Upper lobe of right lung (tissue), 1 donor: Measurements from ENCODE around the gene MTCL1. TPM values are rescaled to one million over a fixed set of nuclear protein-coding genes. Genes with fewer than 3 reads are reported as not detected.

Source experiments
- ATAC-seq: fragments of 200-7000 bp; cut with Tn5 transposase; one replicate; pipeline ENCODE4 v1.9.1; 2020; ENCODE audit warnings: mild to moderate bottlenecking, moderate library complexity
- DNase-seq: peaks from one replicate; pipeline ENCODE4 v3.0.0-alpha.2; 2020
- H3K27ac ChIP-seq: fragments of 200-600 bp; one replicate; pipeline ENCODE4 v1.8.0; 2022
- H3K27me3 ChIP-seq: fragments of 200-600 bp; one replicate; pipeline ENCODE4 v1.8.0; 2022; ENCODE audit warnings: mild to moderate bottlenecking
- H3K36me3 ChIP-seq: fragments of 200-600 bp; one replicate; pipeline ENCODE4 v1.8.0; 2022
- H3K4me1 ChIP-seq: fragments of 200-600 bp; one replicate; pipeline ENCODE4 v1.8.0; 2022
- H3K4me3 ChIP-seq: fragments of 200-600 bp; one replicate; pipeline ENCODE4 v1.8.0; 2022; ENCODE audit warnings: mild to moderate bottlenecking
- H3K9me3 ChIP-seq: fragments of 200-600 bp; one replicate; pipeline ENCODE4 v1.8.0; 2022
- CTCF ChIP-seq: fragments of 200-600 bp; IDR thresholded peaks from one replicate; pipeline ENCODE4 v1.8.0; 2022; ENCODE audit warnings: antibody characterized with exemption
- intact Hi-C: fragments of 100-400 bp; cut with DNase I; formaldehyde crosslinking; loops from one replicate; pipeline ENCODE4 v1.11.0; 2022
- total RNA-seq: library from RNA; stranded (reverse); fragmentation: NEBNext Ultra II Directional; extraction: Animal tissue kit (Norgen Biotek cat#: 25700); gene quantifications from one replicate; pipeline ENCODE4 v1.2.1, GENCODE V29; 2021
- donor health status: DM: no; HTN: yes; CAD: no; lungs with severe emphysema.

The MTCL1 gene
- total RNA-seq, 1 donor from 2014 or later: 10.1 TPM

- Histone ChIP-seq H3K36me3 (no peaks in the 10 kb centered on the region), H3K27ac (no peak overlapping the region), H3K27me3 (no peaks in the 10 kb centered on the region), H3K4me1 (no peaks in the 10 kb centered on the region), H3K4me3 (no peak overlapping the region), H3K9me3 (no peaks in the 10 kb centered on the region)
- intact Hi-C loops: no loop called here
- TF ChIP-seq CTCF: no peak
- DNase-seq: no peak
- no peak for ATAC-seq
Observed at GRCh38 chr18:8876887-8877286, 171.5 kb downstream of the MTCL1 start.

GRCh38 chr18:8881103-8881502 lies 175.7 kb downstream of the MTCL1 start:
- no peak overlapping the region for H3K4me3 ChIP-seq
- no peaks in the 10 kb centered on the region for H3K36me3 ChIP-seq
- no peak for TF ChIP-seq CTCF
- intact Hi-C loops: no loop called here
- H3K4me1 ChIP-seq: no peaks in the 10 kb centered on the region
- no peak for ATAC-seq
- H3K27ac ChIP-seq: no peak overlapping the region
- no peak for DNase-seq
- no peaks in the 10 kb centered on the region for H3K9me3 ChIP-seq
- H3K27me3 ChIP-seq: no peaks in the 10 kb centered on the region

Other genes with a start within 250 kb of the MTCL1 start
- gene RAB12, start 96.1 kb upstream of the MTCL1 start, total RNA-seq: 48.6 TPM